Fibroblast of upper back skin (primary cell): ENCODE data around the gene TUT7.
"Not testable (repeated sequence)": the region's sequence is repeated elsewhere in the genome, so short reads cannot be mapped to it uniquely, and the experiment has no call there.

Experiments used
- DNase-seq: peaks from one replicate; pipeline ENCODE4 v3.0.0-alpha.2; 2013

TUT7 gene

DNA sequence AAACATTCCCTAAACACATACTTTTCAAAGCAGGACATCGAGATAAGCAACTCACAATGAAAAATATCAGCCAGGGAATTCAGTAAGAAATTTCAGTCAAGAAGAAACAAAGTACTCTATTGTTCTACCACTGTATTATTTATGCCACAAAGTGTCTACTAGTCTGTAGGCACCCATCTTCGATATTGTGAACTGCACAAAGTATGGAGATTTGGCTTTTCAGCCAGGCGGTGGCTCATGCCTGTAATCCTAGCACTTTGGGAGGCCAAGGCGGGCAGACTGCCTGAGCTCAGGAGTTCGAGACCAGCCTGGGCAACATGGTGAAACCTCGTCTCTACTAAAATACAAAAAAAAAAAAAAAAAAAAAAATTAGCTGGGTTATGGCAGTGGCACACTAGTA, 63.9 kb downstream of the TUT7 start:
- not testable (repeated sequence) for DNase-seq

DNA sequence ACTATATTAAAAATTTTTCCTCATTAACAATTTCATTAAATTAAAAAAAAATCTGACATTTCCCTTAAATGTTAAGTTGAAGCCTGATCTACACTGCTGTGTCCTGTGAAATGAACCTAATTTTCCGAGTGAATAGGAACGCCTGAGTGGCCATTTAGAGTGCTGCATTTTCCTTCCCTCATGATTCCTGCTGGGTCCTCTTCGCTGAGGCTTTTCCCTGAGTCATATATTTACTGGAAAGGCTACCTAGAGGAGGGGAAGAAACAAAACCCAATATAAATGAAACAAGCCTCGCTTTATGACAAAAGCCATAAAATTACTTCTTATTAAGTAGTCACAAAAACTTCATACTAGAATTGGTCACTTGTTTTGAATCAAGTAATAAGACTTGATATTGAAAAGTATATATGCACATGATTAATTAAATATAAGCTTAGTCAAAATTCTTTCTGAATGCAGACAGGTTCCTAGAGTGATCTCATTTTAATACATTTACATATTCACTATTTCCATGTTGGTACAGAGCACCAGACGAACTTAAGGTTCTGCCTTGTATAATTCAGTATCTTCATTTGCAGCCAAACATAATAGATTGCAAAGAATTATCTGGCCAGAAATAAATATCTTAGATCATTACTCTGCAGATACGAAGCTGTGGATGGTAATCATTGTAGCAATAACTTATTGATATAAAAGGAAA, 65.6 kb downstream of the TUT7 start:
- DNase-seq, result no peak

DNA sequence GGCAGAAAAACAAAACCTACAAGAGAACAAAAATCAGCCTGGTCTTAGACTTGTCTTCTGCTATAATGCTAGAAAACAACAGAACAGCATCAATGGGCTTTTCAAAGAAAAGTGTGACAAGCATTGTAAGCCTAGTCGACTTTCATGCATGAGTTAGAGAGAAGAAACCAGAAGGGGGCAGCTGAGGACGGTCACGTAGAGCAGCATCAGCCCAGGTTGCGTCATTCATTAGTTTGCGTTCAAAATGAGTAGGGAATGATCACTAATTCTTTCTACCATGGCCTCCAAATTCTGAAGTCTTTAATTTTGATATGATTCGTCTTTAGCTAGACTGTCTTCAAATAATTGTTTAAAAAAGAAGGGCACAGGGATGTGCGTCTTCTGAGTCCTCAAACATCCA, 67.2 kb downstream of the TUT7 start:
- DNase-seq, result peak; percentile 69

DNA sequence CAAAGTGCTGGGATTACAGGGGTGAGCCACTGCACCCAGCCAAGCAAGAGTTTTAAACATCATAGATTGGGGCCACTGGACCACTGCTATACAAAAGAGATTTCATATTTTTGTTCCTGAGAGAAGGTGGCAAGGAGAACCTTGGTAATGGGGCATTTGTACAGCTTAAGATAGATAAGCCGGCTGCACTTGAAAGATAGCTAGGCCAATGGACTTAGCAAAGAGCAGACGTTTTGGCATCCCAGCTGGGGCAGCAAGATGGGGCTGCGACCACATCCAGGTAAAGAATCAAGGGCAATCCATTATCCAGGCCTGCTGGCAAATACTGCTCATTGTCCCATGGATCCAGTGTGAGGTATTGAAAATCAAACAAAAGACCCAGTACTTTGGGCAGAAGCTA, 67.9 kb downstream of the TUT7 start:
- DNase-seq, result no peak

DNA sequence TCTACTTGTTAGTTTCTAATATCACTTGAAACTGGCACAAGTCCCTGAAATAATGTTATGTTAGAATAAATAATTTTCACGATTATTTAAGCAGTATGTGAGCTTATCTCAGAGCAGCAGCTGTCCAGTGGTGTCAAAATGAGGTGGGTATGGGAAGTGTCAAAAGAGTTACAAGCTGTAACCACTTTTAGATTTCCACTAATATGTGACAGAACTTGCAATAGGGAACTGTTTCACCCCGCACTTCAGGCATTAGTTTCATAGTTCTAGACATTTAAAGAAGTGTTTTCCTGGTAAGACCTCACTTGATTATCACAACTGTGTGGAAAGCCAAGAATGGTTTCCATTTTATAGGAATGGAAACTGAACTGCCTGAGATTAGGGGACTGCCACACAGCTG, 68.9 kb downstream of the TUT7 start:
- DNase-seq, result no peak

DNA sequence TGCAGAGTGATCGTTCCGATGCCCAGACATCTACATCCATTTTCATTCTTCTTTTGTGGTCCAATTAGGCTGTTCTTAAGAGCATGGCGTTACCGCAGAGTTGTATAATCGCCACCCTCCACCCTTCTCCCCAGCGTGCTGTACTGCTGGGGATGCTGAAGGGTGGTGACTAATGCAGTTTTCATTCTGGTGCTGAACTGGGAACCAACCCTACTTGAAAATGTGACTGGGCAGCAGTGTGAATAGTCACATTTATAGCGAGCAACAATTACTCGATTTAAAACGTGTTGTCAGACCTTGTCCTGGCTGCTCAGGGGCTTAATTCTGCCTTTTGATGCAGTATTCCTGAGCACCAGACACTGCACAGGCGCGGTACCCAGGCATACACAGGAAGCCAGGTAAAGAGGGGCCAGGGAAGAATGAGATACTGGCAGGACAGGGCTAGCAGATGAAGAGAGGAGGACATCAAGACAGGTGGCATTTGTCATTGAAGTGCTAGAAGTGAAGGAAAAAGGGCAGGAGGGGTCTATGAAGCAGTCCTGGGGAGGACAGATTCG, 71.2 kb downstream of the TUT7 start:
- DNase-seq, result peak; percentile 72

DNA sequence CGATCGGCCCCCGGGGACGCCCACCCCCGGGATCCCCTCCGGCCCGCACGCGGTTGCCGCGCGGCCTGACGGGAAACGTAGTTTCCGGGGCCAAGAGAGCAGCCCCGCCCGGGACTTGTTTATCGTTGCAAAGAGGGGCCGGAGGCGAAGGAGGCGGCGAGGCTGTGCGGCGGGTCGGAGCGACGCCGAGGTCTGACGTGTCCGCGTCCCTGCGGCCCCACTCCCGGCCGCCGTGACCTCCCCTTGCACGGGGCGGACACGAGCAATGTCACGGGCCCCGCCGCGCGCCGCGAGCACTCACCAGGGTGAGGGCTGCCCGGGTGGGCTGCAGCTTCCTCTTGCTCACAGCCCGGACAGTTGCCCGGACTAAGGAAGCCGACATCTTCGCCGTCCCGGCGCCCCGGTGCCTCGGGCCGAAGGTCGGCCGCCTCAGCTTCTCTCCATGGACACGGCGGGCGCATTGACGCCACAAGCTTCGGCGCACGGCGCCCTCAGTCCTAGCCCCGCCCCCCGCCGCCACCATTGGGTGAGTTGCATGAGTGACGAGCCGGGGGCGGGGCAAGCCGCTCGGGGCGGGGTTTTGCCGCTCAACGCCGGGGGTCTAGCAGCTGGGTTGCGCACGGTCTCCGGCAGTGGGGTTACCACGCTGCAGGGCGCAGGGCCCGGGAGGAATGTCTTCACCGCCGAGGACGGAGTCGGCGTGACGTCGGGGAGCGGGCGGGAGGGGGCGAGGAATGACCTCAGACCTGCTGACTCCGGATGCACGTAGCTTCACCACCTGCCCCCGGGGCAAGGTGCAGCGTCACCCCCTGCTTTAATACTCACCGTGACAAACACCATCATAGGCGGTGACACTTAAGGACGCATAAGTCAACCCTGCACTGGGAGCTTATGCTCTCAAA, 71.9 kb downstream of the TUT7 start, which contains the start of gene ISCA1:
ISCA1 (minus strand) TSS at position 462 of the 902 bp plus-strand sequence; CDS start at position 382, 80 bp downstream.
- peak; percentile 91 for DNase-seq

DNA sequence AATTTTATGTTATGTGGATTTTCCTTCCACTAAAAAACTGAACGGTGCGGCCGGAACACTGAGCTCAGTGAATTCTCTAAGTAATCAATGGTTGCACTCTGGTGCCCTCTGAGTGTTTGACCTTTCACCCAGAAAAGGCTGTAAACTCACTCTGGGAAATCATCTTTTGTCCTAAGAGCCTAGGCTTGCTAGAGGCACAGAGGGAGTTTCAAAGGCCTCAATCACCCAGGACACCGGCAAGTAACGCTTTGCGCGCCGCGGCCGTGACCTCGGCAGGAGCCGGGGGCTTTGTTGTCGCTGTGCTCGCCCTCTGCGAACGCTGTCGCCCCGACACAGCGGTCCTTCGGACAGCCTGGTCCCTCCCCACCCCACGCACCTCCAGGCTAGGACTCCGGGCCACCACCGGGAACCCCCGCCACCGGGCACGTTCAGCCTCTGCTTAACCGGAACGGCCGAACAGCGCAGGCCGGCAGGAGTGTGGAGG, 72.6 kb downstream of the TUT7 start:
- DNase-seq, result peak; percentile 5

DNA sequence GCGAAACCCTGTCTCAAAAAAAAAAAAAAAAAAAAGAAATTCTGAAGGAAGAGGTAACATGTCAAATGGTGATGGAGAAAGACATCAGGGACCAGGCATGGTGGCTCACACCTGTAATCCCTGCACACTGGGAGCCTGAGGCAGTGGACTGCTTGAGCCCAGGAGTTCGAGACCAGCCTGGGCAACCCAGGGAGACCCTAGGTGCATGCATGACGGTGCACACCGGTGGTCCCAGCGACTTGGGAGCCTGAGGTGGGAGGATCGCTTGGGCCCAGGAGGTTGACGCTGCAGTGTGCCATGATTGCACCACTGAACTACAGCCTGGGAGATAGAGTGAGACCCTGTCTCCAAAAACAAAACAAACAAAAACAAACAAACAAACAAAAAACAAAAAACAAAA, 73.6 kb downstream of the TUT7 start:
- no peak for DNase-seq

DNA sequence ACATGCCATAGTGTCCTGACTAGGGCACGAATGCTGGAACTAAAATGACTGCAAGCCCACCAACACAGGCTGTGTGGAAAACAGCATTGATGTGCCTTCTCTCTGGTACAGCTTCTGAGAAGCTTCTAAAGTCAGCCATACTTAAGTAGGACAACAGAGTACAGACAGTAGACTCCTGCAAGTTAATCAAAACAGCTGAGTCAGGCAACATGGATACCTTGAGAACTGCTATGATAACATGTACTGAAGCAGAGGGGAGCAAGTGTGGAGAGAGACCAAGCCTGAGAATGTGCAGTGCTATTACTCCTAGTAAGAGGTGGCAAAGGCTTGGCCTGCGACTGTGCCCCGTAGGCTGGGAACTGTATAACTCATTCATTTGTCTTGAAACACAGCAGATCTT, 74.4 kb downstream of the TUT7 start:
- no peak for DNase-seq

DNA sequence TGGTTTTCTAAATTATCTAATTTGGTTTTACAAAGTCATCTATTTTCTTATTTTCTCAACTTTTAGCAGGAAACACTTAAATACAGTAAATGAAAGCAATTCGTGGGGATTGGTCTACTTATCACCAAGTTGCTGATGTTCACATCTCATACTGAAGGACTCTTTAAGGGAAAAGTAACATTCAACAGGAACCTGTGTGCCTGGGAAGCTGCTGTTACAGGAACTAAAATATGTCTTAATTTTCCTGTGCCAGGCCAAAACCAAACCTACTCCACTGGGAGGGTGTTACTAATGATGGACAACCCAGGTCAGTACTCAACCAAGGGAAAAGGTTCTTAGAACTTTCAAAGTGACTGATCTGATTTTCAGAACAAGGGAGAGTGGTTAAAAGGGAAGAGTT, 77.1 kb downstream of the TUT7 start:
- DNase-seq, result no peak

DNA sequence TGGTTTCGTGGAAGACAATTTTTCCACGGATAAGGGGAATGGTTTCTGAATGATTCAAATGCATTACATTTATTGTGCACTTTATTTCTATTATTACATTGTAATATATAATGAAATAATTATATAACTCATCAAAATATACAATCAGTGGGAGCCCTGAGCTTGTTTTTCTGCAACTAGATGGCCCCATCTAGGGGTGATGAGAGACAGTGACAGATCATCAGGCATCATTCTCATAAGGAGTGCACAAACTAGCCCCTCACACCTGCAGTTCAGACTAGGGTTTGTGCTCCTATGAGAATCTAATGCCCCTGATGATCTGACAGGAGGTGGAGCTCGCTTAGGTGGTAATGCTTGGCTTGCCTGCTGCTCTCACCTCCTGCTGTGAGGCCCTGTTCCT, 78.2 kb downstream of the TUT7 start:
- DNase-seq, result no peak

DNA sequence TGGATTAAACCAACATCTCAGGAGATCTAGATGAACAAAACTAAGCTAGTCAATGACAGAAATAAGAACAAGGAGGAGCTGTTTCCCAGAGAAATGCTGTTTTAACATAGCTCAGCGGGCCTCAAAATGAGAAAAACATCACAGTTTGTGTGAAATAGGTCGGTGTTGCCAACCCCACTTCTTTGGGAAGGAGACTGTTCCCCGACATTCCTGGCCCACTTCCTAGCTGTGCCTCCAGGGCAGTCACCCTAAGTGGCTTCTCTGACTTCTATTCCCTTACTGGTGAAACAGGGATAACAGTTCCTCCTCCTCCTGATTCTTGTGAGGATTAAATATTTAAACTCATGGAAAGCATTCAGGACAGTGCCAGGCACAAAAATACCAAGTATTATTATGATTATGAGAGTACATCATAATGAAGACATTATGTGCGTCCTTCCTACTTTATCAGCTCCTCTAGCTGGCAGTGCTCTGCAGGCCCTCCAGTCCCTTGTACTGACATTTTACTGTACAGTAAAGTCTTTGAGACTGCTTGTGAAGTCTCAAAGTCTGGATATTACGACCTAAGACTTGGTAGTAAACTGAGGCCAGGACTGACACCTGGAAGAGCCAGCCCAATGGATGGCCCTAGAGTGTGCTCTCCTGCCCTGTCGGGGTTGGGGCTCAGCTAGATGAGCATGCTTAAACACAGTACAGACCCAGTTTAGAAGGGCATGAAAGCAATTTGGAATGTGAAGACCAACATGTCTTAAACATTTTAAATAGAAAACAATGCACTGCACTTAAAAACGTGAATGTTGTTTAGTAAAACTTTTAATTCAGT, 79.2 kb downstream of the TUT7 start:
- no peak for DNase-seq

DNA sequence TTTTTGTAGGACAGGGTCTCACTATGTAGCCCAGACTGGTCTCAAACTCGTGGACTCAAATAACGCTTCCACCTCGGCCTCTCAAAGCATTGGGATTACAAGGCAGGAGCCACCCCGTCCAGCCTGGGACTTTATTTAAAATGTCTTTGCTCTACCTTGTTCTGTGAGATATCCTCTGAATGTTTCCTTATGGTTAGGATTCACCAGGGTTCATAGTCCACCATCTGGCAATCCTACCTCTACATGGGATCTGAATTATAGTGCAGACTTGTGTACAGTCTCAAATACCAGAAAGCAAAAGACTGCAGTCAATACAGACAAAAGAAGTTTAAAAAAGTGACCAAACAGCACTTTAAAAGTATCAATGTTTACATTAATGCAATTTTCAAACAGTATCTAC, 82.0 kb downstream of the TUT7 start:
- no peak for DNase-seq

DNA sequence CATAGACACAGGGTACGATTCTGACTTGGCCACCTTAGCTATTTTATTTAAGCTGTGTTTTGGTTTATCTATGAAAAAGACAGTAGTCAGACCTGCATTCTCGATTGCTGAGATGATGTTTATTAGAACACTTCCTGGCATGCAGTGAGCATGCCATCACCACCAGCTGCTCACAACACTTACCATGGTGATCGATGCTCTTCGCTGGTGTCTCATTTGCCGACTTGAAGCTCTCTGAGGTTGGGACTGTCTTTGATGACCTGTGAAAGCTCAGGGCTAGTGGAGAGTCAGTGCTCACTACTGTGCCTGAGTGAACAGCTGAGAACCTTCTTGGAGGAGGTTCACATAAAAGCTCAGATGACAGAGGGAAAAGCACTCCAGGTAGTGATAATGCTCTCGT, 90.3 kb downstream of the TUT7 start:
- DNase-seq, result no peak

DNA sequence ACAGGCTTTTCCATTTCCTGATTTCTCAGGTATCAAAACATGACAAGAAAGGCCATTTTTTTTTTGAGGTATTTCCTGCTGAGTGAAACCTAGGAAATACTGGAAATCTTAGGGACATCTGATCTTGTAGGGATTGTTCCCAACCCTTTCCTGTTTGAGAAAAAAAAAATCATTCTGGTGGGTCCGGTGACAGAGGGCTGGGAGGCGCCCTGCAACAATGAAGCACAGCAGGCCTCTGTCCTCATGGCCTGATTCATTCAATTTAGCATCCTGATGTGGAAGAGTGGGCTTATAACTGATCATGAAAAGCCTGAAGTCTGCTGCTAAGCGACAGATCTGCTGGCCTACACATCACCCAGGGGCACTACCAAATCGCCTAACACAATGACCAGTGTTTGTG, 91.7 kb downstream of the TUT7 start:
- DNase-seq, result no peak

DNA sequence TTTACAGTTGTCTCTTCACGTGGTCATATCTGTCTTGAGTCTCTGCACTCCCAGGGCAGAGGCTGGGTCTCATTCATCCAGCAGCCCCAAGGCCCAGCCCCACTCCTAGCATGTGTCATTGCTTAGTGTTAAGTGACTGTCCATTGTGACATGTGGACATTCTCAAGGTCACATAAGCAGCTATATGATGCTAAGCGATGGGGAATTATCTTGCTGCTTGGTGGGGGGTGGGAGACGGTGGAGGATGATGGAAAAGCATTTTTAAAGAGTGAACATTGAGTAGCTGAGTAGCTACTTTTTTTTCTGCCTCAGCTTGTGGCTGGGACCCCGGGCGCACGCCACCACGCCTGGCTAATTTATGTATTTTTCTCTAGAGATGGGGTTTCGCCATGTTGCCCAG, 94.7 kb downstream of the TUT7 start, which contains the start of gene C9orf153:
C9orf153 (minus strand) TSS at position 101 of the 400 bp plus-strand sequence. CDS start 30,054 bp downstream, outside the sequence.
- DNase-seq, result no peak

DNA sequence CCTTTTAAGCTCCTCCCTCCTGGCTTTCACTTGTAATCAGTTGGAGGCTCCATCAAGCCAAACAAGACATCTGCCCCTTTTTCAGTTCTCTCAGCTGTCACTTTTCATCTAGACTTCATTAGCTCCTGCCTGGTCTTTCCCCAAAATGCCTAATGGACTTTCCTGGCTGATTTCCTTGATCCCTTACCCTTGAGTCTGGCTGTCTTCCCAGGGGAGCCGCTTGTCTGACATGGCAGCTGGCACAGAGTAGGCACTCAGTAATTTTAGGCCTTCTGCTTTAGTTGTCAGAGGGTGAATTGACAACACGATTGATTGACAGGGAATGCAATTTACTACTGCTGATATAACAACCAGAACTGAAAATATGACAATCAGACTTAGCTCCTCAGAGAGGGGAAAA, 96.8 kb downstream of the TUT7 start:
- no peak for DNase-seq

DNA sequence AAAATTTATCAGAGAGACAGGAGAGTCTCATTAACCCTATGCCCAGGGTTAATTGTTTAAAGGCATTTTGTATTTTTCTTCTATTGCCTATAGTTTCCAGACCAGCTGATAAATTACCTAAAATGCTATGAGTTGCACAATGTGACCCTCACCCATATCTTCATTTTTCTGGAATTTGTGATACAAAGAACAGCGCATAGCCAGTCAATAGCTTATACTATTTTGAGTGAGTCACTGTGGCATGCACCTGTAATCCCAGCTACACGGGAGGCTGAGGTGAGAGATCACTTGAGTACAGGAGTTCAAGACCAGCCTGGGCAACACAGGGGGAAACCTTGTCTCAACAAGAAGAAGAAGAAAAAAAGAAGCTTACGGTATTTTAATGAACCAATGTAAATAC, 97.6 kb downstream of the TUT7 start:
- no peak for DNase-seq

DNA sequence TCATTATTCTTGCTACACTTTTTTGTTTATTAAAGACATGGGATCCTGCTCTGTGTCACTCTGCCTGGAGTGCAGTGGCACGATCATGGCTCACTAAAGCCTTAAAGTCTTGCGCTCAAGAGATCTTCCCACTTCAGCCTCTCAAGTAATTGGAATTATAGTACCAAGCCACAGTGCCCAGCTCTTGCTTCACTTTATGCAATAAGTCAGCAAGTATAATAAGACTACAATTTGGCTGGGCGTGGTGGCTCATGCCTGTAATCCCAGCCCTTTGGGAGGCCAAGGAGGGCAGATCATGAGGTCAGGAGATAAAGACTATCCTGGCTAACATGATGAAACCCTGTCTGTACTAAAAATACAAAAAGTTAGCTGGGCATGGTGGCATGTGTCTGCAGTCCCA, 100.6 kb downstream of the TUT7 start:
- no peak for DNase-seq

DNA sequence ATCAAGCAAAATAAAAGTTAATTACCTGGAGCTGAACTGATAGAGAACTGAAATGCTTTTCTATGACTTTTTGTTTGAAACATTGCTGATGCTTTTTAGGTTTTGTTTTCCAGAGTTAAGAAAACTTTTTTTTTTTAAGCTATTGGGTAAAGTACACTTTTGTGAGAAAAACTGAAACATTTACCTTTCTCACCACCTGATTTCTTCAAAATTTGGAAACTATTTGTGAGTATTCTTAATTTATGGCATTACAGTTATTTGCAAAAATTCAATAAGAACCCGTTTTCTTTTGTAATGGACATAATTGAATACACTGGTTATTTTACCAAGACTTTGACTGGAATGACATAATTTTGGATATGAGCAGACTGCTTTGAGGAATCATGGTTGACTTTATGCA, 101.3 kb downstream of the TUT7 start:
- no peak for DNase-seq

DNA sequence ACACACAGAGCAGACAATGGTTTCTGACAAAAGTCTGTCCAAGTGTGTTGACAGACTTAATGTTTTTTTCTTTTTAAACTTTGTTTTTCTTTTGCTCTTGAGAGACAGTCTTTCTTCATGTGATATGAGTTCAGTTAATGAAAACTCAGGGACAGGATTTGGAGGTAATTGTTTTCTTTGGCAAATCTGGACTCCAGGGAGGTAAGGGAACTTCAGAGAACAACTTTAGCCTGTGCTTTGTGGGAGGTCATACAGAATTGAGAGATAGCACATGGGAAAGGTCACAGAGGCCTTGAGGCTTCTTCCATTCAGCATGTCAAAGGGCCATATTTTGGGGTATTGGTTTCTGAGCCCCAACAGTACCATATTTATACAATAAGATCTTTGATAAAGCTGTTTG, 104.1 kb downstream of the TUT7 start:
- no peak for DNase-seq

DNA sequence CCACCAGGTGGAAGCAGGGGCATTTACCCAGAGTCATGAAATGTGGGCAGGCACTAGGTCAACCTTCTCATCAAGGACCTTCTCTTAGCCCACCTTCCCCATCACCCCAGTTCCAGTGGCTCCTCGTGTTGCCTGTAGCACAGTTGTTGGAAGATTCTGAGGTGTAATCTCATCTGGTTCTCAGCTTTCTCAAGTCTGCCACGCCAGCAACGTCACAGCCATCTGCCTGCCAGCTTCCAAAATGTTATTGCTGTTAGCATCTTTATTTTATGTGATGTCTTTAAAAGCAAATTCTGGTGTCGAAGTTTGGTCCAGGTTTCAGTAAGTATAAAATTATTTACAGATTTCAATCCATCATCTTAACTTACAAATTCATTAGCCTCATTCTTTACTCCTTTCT, 105.5 kb downstream of the TUT7 start:
- no peak for DNase-seq
